Uterus (tissue), 4 donors: Measurements from ENCODE around the gene ZGPAT. TPM values are rescaled to one million over a fixed set of nuclear protein-coding genes. Genes with fewer than 3 reads are reported as not detected.

Source experiments
- DNase-seq, 2 donors: peaks; one replicate each; pipeline ENCODE4 v3.0.0-alpha.2; 2019 to 2020
- H3K27ac ChIP-seq, 2 donors: fragments of 200-600 bp; sonication (generic); 1 replicate in 1 of 2; 2 replicates in 1 of 2; pipeline ENCODE4 v1.5.1; 2016 to 2018
- H3K27me3 ChIP-seq, 2 donors: fragments of 200-600 bp; sonication (generic); one replicate each; pipeline ENCODE4 v1.5.1; 2018 to 2019; ENCODE audit warnings: control low read depth in 1 of 2
- H3K36me3 ChIP-seq, 2 donors: fragments of 200-600 bp; sonication (generic); one replicate each; pipeline ENCODE4 v1.5.1; 2019; ENCODE audit warnings: control low read depth in 1 of 2
- H3K4me1 ChIP-seq, 2 donors: fragments of 200-600 bp; sonication (generic); one replicate each; pipeline ENCODE4 v1.5.1; 2018 to 2019; ENCODE audit warnings: control low read depth in 1 of 2
- H3K4me3 ChIP-seq, 2 donors: fragments of 200-600 bp; sonication (generic); 1 replicate in 1 of 2; 2 replicates in 1 of 2; pipeline ENCODE4 v1.5.1; 2018 to 2019; ENCODE audit warnings: mild to moderate bottlenecking in 1 of 2
- H3K9me3 ChIP-seq, 2 donors: fragments of 200-600 bp; sonication (generic); one replicate each; pipeline ENCODE4 v1.5.1; 2019; ENCODE audit warnings: control low read depth in 1 of 2
- CTCF ChIP-seq, 4 experiments: fragments of 200-600 bp in 2 of 4; fragments of 450-650 bp in 2 of 4; sonication (generic) in 2 of 4; IDR thresholded peaks; one replicate each; pipeline ENCODE4 v1.5.1; 2016 to 2019; ENCODE audit warnings: antibody characterized with exemption in 4 of 4, mild to moderate bottlenecking in 2 of 4, moderate library complexity in 1 of 4
- POLR2A ChIP-seq, 2 donors: fragments of 450-650 bp; IDR thresholded peaks; one replicate each; pipeline ENCODE4 v1.6.1; 2016; ENCODE audit warnings: antibody characterized with exemption in 2 of 2, mild to moderate bottlenecking in 1 of 2, moderate library complexity in 1 of 2
- intact Hi-C: fragments of 100-400 bp; cut with DNase I; formaldehyde crosslinking; loops from one replicate; pipeline ENCODE4 v1.15.1; 2023; ENCODE audit warnings: low total_unique reads
- total RNA-seq, 4 donors: library from RNA; depleted of rRNA in 3 of 4; stranded (reverse); fragments of >200 nt in 3 of 4; gene quantifications; one replicate each; pipeline versions ENCODE4 v1.1.0 to v1.2.4, GENCODE V29; 2014 to 2023
- donor health status: DM: yes; HTN: yes; CAD: no.

ZGPAT gene
- total RNA-seq, 4 donors from 2014 or later, result 1.5 to 37.9 (median 15.3) TPM

- no peaks in the 10 kb centered on the region for H3K36me3 ChIP-seq
These were observed 29.0 kb upstream of the ZGPAT start for GRCh38 chr20:63678667-63679465.

GRCh38 chr20:63679799-63680305, 28.0 kb upstream of the ZGPAT start:
- intact Hi-C loops, result no loop called here
- Histone ChIP-seq H3K36me3 (no peaks in the 10 kb centered on the region), H3K4me1 (peaks cover 3 to 6% of the 10 kb centered on the region in 2 donors), H3K27ac (no peak overlapping the region), H3K4me3 (no peak overlapping the region), H3K27me3 (no peaks in the 10 kb centered on the region), H3K9me3 (no peaks in the 10 kb centered on the region)
- no peak for TF ChIP-seq CTCF (IDR thresholded peaks at IDR 0.05)
- TF ChIP-seq POLR2A (IDR thresholded peaks at IDR 0.05), result no peak
- no peak for DNase-seq

More at GRCh38 chr20:63678667-63679465, 29.0 kb upstream of the ZGPAT start:
- TF ChIP-seq POLR2A (IDR thresholded peaks at IDR 0.05) (no peak), CTCF (IDR thresholded peaks at IDR 0.05) (no peak)
- Histone ChIP-seq H3K4me1 (peaks cover 3 to 6% of the 10 kb centered on the region in 2 donors), H3K27ac (no peak overlapping the region), H3K27me3 (no peaks in the 10 kb centered on the region), H3K9me3 (no peaks in the 10 kb centered on the region), H3K4me3 (no peak overlapping the region)
- intact Hi-C loops, result no loop called here
- DNase-seq, result no peak

DNA sequence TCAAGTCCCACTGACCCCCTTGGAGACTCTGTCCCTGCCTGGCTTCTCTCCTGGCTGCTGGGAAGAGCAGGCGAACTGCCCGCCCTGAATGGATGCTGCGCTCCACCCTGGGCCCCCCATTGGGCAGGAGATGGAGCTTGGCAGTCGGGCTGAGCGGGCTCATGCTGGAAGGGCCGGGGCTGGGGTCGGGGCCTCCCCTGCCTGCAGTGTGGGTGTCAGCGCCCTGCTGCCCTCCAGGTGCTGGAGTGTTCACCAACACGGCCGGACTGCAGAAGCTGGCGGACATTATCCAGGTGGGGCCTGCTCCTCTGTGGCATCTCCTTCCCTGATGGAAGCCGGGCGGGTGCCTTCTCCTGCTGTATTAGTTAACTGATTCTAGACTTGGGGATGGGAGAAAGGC, 27.4 kb upstream of the ZGPAT start:
- Histone ChIP-seq H3K4me1 (peaks cover 3 to 6% of the 10 kb centered on the region in 2 donors), H3K27ac (no peak overlapping the region), H3K4me3 (no peak overlapping the region), H3K9me3 (no peaks in the 10 kb centered on the region), H3K36me3 (no peaks in the 10 kb centered on the region), H3K27me3 (no peaks in the 10 kb centered on the region)
- TF ChIP-seq CTCF (IDR thresholded peaks at IDR 0.05) (no peak), POLR2A (IDR thresholded peaks at IDR 0.05) (no peak)
- DNase-seq, result no peak
- intact Hi-C loops, result no loop called here

GRCh38 chr20:63680857-63681608, 26.8 kb upstream of the ZGPAT start:
- H3K27ac ChIP-seq, result no peak overlapping the region
- no peaks in the 10 kb centered on the region for H3K36me3 ChIP-seq
- no peaks in the 10 kb centered on the region for H3K9me3 ChIP-seq
- no peak for DNase-seq
- intact Hi-C loops, result no loop called here
- H3K27me3 ChIP-seq, result no peaks in the 10 kb centered on the region
- peaks cover 3 to 7% of the 10 kb centered on the region in 2 donors for H3K4me1 ChIP-seq
- TF ChIP-seq CTCF (IDR thresholded peaks at IDR 0.05), result no peak
- H3K4me3 ChIP-seq, result no peak overlapping the region
